Measurements from ENCODE around the gene KLHL29.

Gene KLHL29

DNA sequence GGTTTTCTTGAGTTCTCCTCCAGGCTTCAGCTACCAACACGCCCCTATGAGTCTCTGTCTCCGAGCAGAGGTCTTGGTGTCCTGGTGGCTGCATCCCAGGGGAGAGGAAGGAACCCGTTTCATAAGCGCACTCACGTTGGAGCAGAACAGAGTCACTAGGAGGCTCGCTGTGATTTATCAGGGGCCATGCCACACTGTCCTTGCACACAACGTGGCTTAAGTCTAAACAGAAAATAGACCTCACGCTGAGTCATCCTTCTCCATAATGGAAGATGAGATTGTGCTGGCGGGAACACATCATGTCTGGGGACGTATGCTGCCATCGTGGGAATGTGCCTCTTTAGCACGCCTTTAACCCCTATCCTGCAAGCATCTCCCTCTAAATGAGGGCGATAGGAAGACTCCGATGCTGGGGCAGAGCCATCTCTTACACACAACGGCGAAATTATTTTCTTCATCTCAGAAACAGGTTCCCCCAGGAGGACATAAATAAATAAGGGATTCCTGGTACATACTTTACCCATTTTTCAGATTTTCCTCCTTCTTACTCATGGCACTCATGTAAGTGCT is 211.4 kb downstream of the KLHL29 start:
- no peak for DNase-seq

- DNase-seq: no peak
These were observed 212.7 kb downstream of the KLHL29 start for GRCh38 chr2:23597687-23598086.

GRCh38 chr2:23599006-23599405 is 214.0 kb downstream of the KLHL29 start:
- no peak for DNase-seq

DNA sequence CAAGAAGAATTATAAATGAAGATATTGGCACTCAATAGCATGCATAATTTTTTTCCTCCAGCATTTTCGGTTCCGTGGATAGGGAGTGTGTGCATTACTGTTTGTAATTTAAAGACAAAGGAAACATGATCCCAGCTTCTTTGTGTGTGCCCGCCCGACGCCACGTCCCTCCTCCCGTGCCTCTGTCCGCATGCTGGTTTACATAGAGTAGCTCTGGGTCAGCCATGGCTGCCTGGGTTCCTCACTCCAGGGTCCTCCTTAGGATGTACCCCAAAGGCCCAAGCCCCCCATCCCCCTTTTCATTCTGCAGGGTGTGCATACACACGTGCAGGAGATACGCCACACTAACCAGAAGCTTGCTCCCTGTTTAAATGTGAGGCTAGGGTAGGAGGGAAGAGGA is 214.7 kb downstream of the KLHL29 start:
- no peak for DNase-seq

DNA sequence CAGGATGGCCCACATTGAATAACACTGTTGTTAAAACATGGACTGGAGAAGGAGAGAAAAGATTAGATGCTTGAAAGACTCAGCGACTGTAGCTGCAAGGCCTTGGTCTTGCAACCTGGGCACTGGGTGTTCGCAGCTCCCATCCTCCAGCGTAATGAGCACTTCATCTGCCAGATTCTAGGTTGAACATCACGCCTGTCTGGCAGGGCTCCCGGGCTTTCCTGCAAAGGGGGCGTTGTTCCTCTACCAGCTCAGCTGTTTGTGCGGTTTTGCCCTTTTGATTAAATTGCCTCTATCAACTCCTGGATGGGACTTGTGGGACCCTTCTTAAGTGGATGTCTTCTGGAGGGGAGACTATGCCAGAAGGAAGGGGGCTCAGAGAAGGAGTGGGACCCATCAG is 215.4 kb downstream of the KLHL29 start:
- DNase-seq: no peak

DNA sequence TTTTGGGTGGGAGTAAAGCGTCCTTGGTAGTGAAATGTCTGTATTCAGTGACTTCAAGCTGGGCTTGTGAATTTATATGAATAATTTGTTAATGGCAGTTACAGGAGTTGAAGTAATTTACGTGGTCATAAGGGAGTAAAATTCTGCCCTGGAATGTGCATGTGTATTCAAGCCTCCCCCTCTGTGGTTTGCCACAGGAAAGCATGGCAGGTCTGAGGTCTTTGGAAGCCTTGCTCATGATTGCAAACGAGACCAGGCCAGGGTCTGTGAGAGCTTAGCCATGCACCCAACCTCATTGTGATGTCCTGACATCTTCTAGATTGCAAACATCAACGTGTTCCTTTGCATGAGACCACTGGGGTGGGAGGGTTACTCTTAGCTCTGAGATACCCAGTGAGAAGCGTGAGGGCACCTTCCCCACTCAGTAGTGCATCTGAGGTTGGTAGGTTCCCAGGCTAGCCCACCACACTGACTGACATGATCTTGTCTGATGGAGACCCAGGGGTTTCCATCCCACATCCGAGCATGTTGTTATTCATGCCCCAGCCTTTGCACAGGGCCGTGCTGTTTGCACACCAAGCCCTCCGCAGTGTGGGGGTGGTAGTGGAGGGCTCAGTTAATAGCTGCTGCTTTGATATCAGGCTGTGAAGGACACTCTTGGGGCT is 216.5 kb downstream of the KLHL29 start:
- no peak for DNase-seq

DNA sequence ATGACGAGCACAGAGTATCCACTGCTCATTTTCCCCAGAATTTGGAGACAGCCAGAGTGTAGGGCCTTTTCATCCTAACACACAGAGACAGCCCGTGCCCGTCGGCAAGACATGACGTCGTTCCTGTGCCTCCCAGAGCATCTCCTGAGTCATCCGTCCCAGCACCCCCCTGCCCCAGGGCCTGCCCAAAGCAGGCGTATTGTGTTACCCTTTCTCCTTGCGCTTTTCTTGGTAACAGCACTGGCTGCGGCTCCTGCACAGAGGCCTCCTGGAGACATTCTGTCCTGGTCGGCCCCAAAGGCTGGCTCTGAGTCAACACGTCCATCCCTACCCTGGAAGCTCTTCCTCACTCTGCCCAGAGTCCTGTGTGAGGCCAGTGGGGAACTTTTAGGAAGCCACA is 217.1 kb downstream of the KLHL29 start:
- DNase-seq: no peak

GRCh38 chr2:23603156-23603555 is 218.2 kb downstream of the KLHL29 start:
- no peak for DNase-seq

DNA sequence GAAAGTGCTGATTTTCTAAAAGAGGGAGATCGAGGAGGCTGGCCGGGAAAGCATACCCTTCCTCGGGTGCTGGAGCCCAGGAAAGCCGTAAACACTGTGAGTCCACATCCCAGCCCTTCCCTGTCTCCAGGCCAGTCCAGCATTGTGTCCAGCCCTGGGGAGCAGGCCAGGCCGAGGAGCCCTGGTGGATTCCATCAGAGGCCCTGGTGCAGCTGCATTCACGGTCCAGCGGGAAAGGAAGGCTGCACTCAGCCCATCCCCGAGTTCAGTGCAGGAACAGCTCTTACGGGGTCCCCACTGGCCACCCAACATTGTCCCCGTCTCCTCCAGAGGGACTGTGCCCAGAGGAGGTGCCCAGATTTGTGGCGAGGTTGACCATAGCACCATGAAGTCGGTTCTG is 218.6 kb downstream of the KLHL29 start:
- no peak for DNase-seq

DNA sequence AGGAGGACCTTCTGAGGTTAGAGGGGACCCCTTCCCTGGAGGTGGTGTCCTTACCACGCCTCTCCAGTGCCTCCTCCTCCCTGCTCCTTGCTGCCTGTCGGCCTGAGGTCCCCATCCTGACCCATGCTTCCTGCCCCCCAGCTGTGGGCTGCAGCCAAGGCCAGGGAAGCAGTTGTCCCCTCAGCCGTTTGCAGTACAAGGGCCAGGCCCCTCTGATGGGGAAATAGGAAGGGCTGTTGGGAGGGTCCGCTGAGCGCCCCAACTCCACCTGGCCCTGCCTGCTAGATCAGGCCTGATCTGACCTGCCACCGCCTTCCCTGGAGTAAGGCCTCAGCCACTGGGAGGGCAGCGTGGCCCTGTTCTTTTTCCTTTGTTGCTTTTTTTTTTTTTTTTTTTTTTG is 219.8 kb downstream of the KLHL29 start:
- DNase-seq: no peak

DNA sequence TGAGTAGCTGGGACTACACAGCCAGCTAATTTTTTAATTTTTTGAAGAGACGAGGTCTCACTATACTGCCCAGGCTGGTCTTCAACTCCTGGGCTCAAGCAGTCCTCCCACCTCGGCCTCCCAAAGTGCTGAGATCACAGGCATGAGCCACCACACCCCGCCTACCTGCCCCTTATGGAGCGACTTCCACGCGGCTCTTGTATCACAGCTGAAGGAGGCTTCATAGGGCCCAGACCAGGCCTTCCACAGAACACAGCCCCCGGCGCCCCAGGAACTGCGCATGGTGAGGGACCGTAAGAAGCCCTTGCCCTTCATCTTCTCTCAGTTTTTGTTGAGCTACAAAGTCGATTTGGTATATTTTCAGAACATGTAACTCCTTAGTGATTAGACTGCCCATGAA is 220.3 kb downstream of the KLHL29 start:
- no peak for DNase-seq

GRCh38 chr2:23606196-23606595 is 221.2 kb downstream of the KLHL29 start:
- DNase-seq: no peak

DNA sequence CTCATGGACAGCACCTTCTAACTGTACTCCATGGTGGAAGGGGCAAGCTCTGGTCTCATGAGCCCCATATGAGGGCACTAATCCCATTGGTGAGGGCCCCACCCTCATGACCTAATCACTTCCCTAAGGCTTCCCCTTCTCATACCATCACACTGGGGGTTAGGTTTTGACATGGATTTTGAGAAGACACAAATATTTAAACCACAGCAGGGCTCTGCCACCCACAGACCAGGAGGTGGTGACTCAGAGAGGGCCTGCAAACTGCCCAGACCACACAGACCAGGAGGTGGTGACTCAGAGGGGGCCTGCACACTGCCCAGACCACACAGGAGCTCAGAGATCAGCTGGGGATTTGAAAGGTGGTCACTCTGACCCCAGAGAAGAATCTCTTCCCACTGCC is 222.0 kb downstream of the KLHL29 start:
- DNase-seq: peak; percentile 25 to 45

GRCh38 chr2:23607925-23608324 is 222.9 kb downstream of the KLHL29 start:
- DNase-seq: no peak

DNA sequence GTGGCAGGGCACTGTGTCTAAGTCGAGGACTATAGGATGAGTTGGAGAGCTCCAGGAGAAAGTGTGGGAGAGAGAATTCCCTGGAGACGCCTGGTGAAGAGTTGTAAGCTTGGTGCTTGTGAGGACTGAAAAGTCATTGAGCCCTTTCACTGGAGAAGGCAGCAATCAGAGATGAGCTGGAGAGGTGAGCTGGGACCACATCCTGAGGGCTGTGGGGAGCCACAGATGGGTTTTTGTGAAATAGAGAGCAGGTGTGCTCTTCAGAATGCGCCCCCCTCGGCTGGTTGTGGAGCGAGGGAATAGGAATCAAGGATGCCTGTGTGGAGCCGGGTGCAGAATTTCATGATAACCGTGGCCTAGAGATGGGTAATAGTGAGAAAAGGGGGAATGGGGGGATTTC is 224.3 kb downstream of the KLHL29 start:
- DNase-seq: no peak

GRCh38 chr2:23611839-23612238 is 226.9 kb downstream of the KLHL29 start:
- no peak for DNase-seq

- DNase-seq: no peak
These were observed 229.7 kb downstream of the KLHL29 start for GRCh38 chr2:23614701-23615100.

- DNase-seq: no peak
These were observed 230.4 kb downstream of the KLHL29 start for GRCh38 chr2:23615216-23616020.

GRCh38 chr2:23616630-23617029 is 231.7 kb downstream of the KLHL29 start:
- no peak for DNase-seq

DNA sequence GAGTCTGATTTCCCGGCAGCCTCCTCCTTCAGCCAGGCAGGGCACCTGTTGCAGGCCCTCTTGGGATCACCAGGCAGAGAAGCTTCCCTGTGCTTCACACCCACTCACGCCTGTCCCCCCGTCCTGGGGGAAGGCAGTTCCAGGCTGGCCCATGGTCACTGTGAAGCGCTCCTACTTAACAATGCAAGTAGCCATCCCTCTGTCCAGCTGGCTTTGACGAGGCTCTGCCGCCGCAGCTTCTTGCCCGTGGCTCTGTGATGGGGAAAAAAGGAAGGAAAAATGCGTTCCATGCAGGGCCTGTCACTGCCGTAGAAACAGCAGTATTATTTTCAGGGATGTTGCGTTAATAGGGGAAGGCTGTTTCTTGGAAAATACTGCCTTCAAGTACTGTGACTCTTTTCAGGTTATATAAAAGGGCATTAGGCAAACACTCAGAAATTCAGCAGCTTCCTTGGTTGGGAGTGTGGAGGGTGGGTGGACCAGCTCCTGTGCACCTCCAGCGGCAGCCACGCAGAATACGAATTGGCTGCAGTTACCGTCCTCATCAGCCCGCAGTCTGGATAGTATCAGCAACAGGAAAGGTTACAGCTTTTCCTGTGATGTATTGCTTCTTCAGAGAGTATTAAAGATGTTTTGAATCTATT is 232.3 kb downstream of the KLHL29 start:
- no peak for DNase-seq

- DNase-seq: no peak
These were observed 232.8 kb downstream of the KLHL29 start for GRCh38 chr2:23617811-23618215.

GRCh38 chr2:23618265-23618664 is 233.3 kb downstream of the KLHL29 start:
- DNase-seq: no peak

GRCh38 chr2:23618794-23619530 is 234.0 kb downstream of the KLHL29 start:
- DNase-seq: no peak

Data from inflammatory macrophage (primary cell).